ENCODE data around the gene SLC17A8. TPM values are rescaled to one million over a fixed set of nuclear protein-coding genes. Genes with fewer than 3 reads are reported as not detected.

The SLC17A8 gene
- polyA plus RNA-seq, 1 of the 3 experiments (the other 2 are of a cell fraction), result not detected

DNA sequence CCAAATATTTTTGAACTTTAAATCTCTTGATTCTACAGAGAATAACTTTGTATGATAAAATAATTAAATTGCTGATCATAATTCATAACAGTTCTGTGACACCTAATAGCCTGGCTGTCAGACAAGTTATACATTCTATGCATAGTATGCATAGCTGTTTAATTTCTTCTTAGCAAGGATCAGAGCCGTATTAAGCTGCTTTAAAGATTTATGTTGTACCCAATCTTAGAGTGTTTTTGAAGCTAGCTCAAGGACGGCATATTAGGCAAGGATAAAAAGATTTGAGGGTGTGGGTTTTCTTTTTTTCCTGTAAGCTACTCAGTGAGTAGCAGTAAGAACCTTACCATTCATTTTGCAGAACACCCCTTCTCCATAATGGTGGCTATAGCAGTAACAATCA is 45.9 kb downstream of the SLC17A8 start:
- ChIA-PET CTCF (no interaction called here), POLR2A (no interaction called here)
- H3K4me3 ChIP-seq (ENCODE audit: low read depth in 2 of 2, low read length in 1 of 2), result no peak overlapping the region
- H3K9me3 ChIP-seq, result no peaks in the 10 kb centered on the region
- H3K79me2 ChIP-seq (ENCODE audit: insufficient read depth), result no peaks in the 10 kb centered on the region
- no peak for DNase-seq
- no peaks in the 10 kb centered on the region for H3K9me2 ChIP-seq
- H2AFZ ChIP-seq (ENCODE audit: low read depth), result no peak overlapping the region
- H3K36me3 ChIP-seq (replicated peaks in 1 of 2; ENCODE audit: control insufficient read depth in 1 of 2, insufficient read depth in 2 of 2, low read length in 1 of 2), result no peaks in the 10 kb centered on the region
- WGBS (ENCODE audit: low lambda C conversion rate), result 57% methylated on average over 2 of the region's 2 CpGs
- no peaks in the 10 kb centered on the region for H4K20me1 ChIP-seq (ENCODE audit: insufficient read depth)
- no peaks in the 10 kb centered on the region for H3K27me3 ChIP-seq (ENCODE audit: insufficient read depth)
- H3F3A ChIP-seq (replicated peaks; ENCODE audit: insufficient read depth), result peaks cover 3% of the 10 kb centered on the region
- no peak overlapping the region for H3K4me2 ChIP-seq
- no peak overlapping the region for H3K9ac ChIP-seq
- no peak overlapping the region; a peak in 1 of 4 replicates for H3K27ac ChIP-seq (ENCODE audit: low read depth in 2 of 2, low read length in 1 of 2)
- TF ChIP-seq JUND (IDR thresholded peaks at IDR 0.05) (no peak), GABPA (IDR thresholded peaks at IDR 0.05; ENCODE audit: low read depth) (no peak), PBX3 (IDR thresholded peaks at IDR 0.05) (no peak), NFIC (IDR thresholded peaks at IDR 0.05; ENCODE audit: borderline replicate concordance) (no peak), TCF12 (IDR thresholded peaks at IDR 0.05) (no peak), CHD2 (IDR thresholded peaks at IDR 0.05; ENCODE audit: low read length, partially characterized antibody) (no peak), MEF2A (IDR thresholded peaks at IDR 0.05; ENCODE audit: borderline replicate concordance, low read depth) (no peak), TAF1 (IDR thresholded peaks at IDR 0.05; ENCODE audit: borderline replicate concordance, low read depth, low read length) (no peak), MAX (IDR thresholded peaks at IDR 0.05; ENCODE audit: low read depth) (no peak), EZH2phosphoT487 (IDR thresholded peaks at IDR 0.05; ENCODE audit: borderline replicate concordance, low read depth) (no peak), YY1 (IDR thresholded peaks at IDR 0.05; ENCODE audit: low read depth) (no peak), GATA2 (CRISPR knock-in tag; IDR thresholded peaks at IDR 0.05) (no peak), IRF3 (IDR thresholded peaks at IDR 0.05; ENCODE audit: low read depth, low read length) (no peak), NRF1 (IDR thresholded peaks at IDR 0.05; ENCODE audit: low read depth, low read length) (no peak), ELF1 (IDR thresholded peaks at IDR 0.05) (no peak), FOXM1 (IDR thresholded peaks at IDR 0.05; ENCODE audit: low read depth) (no peak), SMC3 (IDR thresholded peaks at IDR 0.05; ENCODE audit: low read depth, low read length) (no peak), ZBTB33 (IDR thresholded peaks at IDR 0.05; ENCODE audit: borderline replicate concordance, low read depth) (no peak)
- peaks cover 0 to 6% of the 10 kb centered on the region in 2 experiments; a peak in 1 of 4 replicates for H3K4me1 ChIP-seq (ENCODE audit: control insufficient read depth in 1 of 2, insufficient read depth in 2 of 2, low read depth in 1 of 2, low read length in 1 of 2)
